Caco-2 (cell line): ENCODE measurements around the gene UBE3A. TPM values are rescaled to one million over a fixed set of nuclear protein-coding genes. Genes with fewer than 3 reads are reported as not detected.

ENCODE experiments used
- BruUV-seq: library from RNA; stranded (reverse); fragments of 400-500 nt; replicated peaks from 2 replicates; lab custom pipeline; 2021; lab: Mats Ljungman, UMichigan
- CTCF ChIA-PET: fragments of 300-600 bp; sonication (Branson Sonifier 250); formaldehyde crosslinking; loops from one replicate; lab custom pipeline; 2022; ENCODE audit warnings: antibody characterized with exemption; lab: Charles Lee
- POLR2A ChIA-PET: fragments of 300-600 bp; sonication (Branson Sonifier 250); formaldehyde crosslinking; loops from one replicate; lab custom pipeline; 2022; ENCODE audit warnings: antibody characterized with exemption; lab: Charles Lee
- DNase-seq, 2 experiments: peaks; one replicate each; pipeline versions ENCODE4 v3.0.0 to v3.0.0-alpha.2; 2020 to 2022
- H3K27me3 ChIP-seq: replicated peaks from 2 replicates; pipeline ENCODE4 v1.6.0; 2011; ENCODE audit warnings: low read length; ENCODE audit not compliant: control insufficient read depth, insufficient read depth
- H3K36me3 ChIP-seq: 2 replicates; pipeline ENCODE4 v1.5.1; 2011; ENCODE audit warnings: low read length; ENCODE audit not compliant: control insufficient read depth, insufficient read depth
- H3K4me1 ChIP-seq: fragments of 250-450 bp; sonication (Bioruptor Pico); 2 replicates; pipeline ENCODE4 v1.5.1; 2020; ENCODE audit warnings: mild to moderate bottlenecking
- H3K4me3 ChIP-seq: 2 replicates; pipeline ENCODE4 v1.5.1; 2011; ENCODE audit warnings: low read depth, mild to moderate bottlenecking, control low read depth, low read length
- H3K9me3 ChIP-seq: fragments of 250-450 bp; sonication (Bioruptor Pico); 2 replicates; pipeline ENCODE4 v1.5.1; 2020; ENCODE audit warnings: mild to moderate bottlenecking, moderate library complexity
- H3K27ac Mint-ChIP-seq: one replicate; pipeline ENCODE4 v1.8.0; 2022; ENCODE audit warnings: mixed read lengths; ENCODE audit not compliant: unreplicated experiment
- H3K27me3 Mint-ChIP-seq: one replicate; pipeline ENCODE4 v1.8.0; 2022; ENCODE audit warnings: mixed read lengths; ENCODE audit not compliant: insufficient read depth, unreplicated experiment
- H3K36me3 Mint-ChIP-seq: one replicate; pipeline ENCODE4 v1.8.0; 2022; ENCODE audit warnings: mild to moderate bottlenecking, mixed read lengths; ENCODE audit not compliant: insufficient read depth, unreplicated experiment
- H3K4me1 Mint-ChIP-seq: one replicate; pipeline ENCODE4 v1.8.0; 2022; ENCODE audit warnings: low read depth, mixed read lengths; ENCODE audit not compliant: unreplicated experiment
- H3K4me3 Mint-ChIP-seq: one replicate; pipeline ENCODE4 v1.8.0; 2022; ENCODE audit warnings: mild to moderate bottlenecking, moderate library complexity, mixed read lengths; ENCODE audit not compliant: unreplicated experiment
- H3K9me3 Mint-ChIP-seq: one replicate; pipeline ENCODE4 v1.8.0; 2022; ENCODE audit warnings: mixed read lengths; ENCODE audit not compliant: unreplicated experiment
- intact Hi-C: fragments of 100-400 bp; cut with micrococcal nuclease; formaldehyde crosslinking; loops from one replicate; pipeline ENCODE4 v1.10.0; 2022; ENCODE audit not compliant: unreplicated experiment
- total RNA-seq: library from RNA; stranded (reverse); gene quantifications from 2 replicates; pipeline ENCODE4 v1.2.3, GENCODE V29; 2022
- TF ChIP-seq, protein P1 (sequence below), 2 experiments: fragments of 200-600 bp in 1 of 2; IDR thresholded peaks; 1 replicate in 1 of 2; 2 replicates in 1 of 2; pipeline versions ENCODE4 v1.5.1 to v1.8.0; 2011 to 2022; ENCODE audit warnings: antibody characterized with exemption in 1 of 2, control low read depth in 1 of 2, inconsistent platforms in 1 of 2, low read depth in 1 of 2, low read length in 1 of 2, mild to moderate bottlenecking in 1 of 2, moderate library complexity in 1 of 2; ENCODE audit not compliant: insufficient read depth in 1 of 2, severe bottlenecking in 1 of 2, unreplicated experiment in 1 of 2

UBE3A gene
- total RNA-seq, 1 experiment from 2014 or later: 125 TPM

DNA sequence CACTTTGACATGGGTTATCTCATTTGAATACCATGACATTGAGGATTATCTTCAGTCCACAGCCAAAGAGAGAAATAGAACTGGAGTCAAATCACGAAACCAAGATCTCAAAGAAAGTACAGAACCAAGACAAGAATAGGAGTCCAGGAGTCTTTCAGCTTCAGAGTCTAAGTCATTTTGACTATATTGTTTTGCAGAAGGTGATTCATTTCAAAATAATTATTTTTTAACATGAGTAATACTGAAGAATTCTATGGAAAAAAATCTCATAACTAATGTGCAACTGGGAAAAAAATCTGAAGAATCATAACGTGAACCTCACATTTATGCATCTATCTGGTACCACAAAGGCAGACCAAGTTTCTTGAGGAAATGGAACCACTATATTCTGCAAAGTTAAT is 60.3 kb downstream of the UBE3A start:
- no TSS peak for BruUV-seq
- peaks cover 48% of the 10 kb centered on the region for H3K36me3 Mint-ChIP-seq
- TF ChIP-seq, protein P1, sequence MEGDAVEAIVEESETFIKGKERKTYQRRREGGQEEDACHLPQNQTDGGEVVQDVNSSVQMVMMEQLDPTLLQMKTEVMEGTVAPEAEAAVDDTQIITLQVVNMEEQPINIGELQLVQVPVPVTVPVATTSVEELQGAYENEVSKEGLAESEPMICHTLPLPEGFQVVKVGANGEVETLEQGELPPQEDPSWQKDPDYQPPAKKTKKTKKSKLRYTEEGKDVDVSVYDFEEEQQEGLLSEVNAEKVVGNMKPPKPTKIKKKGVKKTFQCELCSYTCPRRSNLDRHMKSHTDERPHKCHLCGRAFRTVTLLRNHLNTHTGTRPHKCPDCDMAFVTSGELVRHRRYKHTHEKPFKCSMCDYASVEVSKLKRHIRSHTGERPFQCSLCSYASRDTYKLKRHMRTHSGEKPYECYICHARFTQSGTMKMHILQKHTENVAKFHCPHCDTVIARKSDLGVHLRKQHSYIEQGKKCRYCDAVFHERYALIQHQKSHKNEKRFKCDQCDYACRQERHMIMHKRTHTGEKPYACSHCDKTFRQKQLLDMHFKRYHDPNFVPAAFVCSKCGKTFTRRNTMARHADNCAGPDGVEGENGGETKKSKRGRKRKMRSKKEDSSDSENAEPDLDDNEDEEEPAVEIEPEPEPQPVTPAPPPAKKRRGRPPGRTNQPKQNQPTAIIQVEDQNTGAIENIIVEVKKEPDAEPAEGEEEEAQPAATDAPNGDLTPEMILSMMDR (IDR thresholded peaks at IDR 0.05; ENCODE audit: insufficient read depth in 1 of 2, low read depth in 1 of 2, low read length in 1 of 2, severe bottlenecking in 1 of 2, unreplicated experiment in 1 of 2): no peak
- no peak for DNase-seq
- no peak overlapping the region for H3K4me3 Mint-ChIP-seq
- POLR2A ChIA-PET: no interaction called here
- H3K9me3 Mint-ChIP-seq: no peaks in the 10 kb centered on the region
- CTCF ChIA-PET: no interaction called here
- H3K4me1 Mint-ChIP-seq: peaks cover 23% of the 10 kb centered on the region
- no peaks in the 10 kb centered on the region for H3K4me1 ChIP-seq
- H3K4me3 ChIP-seq: no peak overlapping the region
- intact Hi-C loops: no loop called here
- H3K27me3 Mint-ChIP-seq: no peaks in the 10 kb centered on the region
- H3K27me3 ChIP-seq: no peaks in the 10 kb centered on the region
- peaks cover 3% of the 10 kb centered on the region; the same call in 1 of the 2 replicates for H3K36me3 ChIP-seq
- no peaks in the 10 kb centered on the region for H3K9me3 ChIP-seq
- no peak overlapping the region for H3K27ac Mint-ChIP-seq

DNA sequence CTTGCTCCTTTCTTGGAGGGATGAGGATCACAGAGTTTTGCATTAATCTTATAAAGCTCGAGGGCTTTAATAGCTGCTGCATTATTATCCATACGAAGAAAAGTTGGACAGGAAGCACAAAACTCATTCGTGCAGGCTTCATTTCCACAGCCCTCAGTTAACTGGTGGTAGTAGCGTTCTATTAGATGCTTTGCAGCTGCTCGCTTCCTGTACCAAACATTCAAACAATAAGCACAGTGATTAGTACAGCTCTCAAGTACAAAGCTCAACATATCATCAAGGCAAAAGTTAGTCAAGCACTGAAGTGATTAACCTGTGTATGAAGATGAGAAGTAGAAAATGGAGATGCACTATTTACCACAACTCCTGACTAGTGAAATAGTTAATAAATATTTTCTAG is 63.3 kb downstream of the UBE3A start:
- peaks cover 9% of the 10 kb centered on the region for H3K4me1 Mint-ChIP-seq
- no peak for DNase-seq
- BruUV-seq: no TSS peak
- H3K4me1 ChIP-seq: no peaks in the 10 kb centered on the region
- intact Hi-C loops: no loop called here
- peaks cover 3% of the 10 kb centered on the region; the same call in 1 of the 2 replicates for H3K36me3 ChIP-seq
- no peak overlapping the region for H3K27ac Mint-ChIP-seq
- peaks cover 57% of the 10 kb centered on the region for H3K36me3 Mint-ChIP-seq
- TF ChIP-seq, protein P1 (IDR thresholded peaks at IDR 0.05; ENCODE audit: insufficient read depth in 1 of 2, low read depth in 1 of 2, low read length in 1 of 2, severe bottlenecking in 1 of 2, unreplicated experiment in 1 of 2): no peak
- no peaks in the 10 kb centered on the region for H3K9me3 Mint-ChIP-seq
- POLR2A ChIA-PET: interaction anchor here (0.6 kb wide), 1 partner anchor 278 kb away, joined by 3 read pairs; no protein-coding TSS in a partner anchor
- no peak overlapping the region for H3K4me3 Mint-ChIP-seq
- no peaks in the 10 kb centered on the region for H3K27me3 Mint-ChIP-seq
- H3K4me3 ChIP-seq: no peak overlapping the region
- no peaks in the 10 kb centered on the region for H3K27me3 ChIP-seq
- CTCF ChIA-PET: no interaction called here
- no peaks in the 10 kb centered on the region for H3K9me3 ChIP-seq

DNA sequence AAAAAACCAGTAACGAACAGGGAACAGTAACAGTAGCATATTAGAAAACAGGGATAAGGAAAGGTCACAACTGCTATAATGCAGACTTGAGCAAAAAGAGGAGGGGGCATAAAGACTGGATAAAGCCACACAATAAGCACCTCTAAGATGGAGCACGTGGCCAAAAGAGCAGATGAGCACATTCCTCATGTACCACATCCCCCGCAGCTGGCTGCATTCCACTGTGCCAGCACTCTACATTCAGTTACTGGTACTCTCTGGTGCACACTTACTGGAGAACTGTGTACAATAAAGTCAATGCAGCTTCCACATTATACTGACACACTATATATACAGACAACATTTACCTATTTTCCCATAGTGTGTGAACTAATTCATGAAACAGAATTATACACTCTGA is 64.7 kb downstream of the UBE3A start:
- no peak for DNase-seq
- H3K4me1 ChIP-seq: no peaks in the 10 kb centered on the region
- no peak overlapping the region for H3K4me3 ChIP-seq
- intact Hi-C loops: no loop called here
- Mint-ChIP-seq H3K27ac (no peak overlapping the region), H3K4me1 (no peaks in the 10 kb centered on the region), H3K9me3 (no peaks in the 10 kb centered on the region), H3K36me3 (peaks cover 61% of the 10 kb centered on the region), H3K27me3 (no peaks in the 10 kb centered on the region), H3K4me3 (no peak overlapping the region)
- no TSS peak for BruUV-seq
- ChIA-PET CTCF (no interaction called here), POLR2A (no interaction called here)
- H3K9me3 ChIP-seq: no peaks in the 10 kb centered on the region
- no peaks in the 10 kb centered on the region for H3K27me3 ChIP-seq
- H3K36me3 ChIP-seq: peaks cover 3% of the 10 kb centered on the region; the same call in 1 of the 2 replicates
- TF ChIP-seq, protein P1 (IDR thresholded peaks at IDR 0.05; ENCODE audit: insufficient read depth in 1 of 2, low read depth in 1 of 2, low read length in 1 of 2, severe bottlenecking in 1 of 2, unreplicated experiment in 1 of 2): no peak
